Fibroblast of the conjunctiva (primary cell): ENCODE measurements around the gene CLGN.
"Not testable (repeated sequence)": the region's sequence is repeated elsewhere in the genome, so short reads cannot be mapped to it uniquely, and the experiment has no call there.

ENCODE experiments used
- DNase-seq: peaks from one replicate; pipeline ENCODE4 v3.0.0-alpha.2; 2010; ENCODE audit warnings: low read depth

CLGN gene, protein sequence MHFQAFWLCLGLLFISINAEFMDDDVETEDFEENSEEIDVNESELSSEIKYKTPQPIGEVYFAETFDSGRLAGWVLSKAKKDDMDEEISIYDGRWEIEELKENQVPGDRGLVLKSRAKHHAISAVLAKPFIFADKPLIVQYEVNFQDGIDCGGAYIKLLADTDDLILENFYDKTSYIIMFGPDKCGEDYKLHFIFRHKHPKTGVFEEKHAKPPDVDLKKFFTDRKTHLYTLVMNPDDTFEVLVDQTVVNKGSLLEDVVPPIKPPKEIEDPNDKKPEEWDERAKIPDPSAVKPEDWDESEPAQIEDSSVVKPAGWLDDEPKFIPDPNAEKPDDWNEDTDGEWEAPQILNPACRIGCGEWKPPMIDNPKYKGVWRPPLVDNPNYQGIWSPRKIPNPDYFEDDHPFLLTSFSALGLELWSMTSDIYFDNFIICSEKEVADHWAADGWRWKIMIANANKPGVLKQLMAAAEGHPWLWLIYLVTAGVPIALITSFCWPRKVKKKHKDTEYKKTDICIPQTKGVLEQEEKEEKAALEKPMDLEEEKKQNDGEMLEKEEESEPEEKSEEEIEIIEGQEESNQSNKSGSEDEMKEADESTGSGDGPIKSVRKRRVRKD

DNA sequence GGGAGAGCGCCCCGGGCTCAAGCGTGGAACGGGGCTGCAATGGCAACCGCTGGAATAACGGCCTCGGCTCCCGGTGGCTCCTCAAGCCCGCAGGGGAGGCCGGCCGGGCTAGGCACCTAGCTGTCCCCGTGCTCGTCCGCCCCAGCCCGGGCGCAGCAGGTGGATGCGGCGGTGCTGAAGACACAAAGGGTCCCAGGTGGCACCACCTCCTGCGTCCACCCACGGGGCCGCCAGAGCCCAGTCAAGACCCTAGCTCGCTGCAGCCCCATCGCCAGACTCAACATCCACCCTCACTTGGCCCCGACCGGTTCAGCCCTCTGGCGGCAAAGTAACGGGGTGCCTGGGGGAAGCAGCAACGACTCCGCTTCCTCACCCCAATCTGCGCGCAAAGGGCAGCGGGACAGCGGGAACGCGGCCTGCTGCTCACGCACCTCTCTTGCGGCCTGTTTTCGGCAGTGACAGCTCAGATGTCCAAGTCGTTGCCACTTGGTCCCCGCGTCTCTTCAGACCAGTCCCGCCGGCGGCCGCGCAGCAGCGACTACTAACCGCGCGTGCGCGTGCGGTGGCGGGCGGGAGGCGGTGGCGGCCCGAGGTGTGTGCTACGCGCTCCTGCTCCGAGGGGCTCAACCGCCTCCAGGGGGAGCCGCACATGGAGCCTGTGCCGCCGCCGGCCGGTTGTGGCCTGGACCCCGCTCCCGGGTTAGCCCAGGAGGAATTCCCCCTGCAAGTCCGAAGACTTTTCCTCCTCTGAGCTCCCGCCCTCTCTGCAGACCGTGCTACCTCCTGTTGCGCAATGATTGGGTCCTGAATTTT lies at the start of gene CLGN:
TSS of gene CLGN (minus strand) at position 543 of the 813 bp plus-strand sequence. CDS start 14,570 bp downstream, outside the sequence.
- peak; percentile 23 for DNase-seq

DNA sequence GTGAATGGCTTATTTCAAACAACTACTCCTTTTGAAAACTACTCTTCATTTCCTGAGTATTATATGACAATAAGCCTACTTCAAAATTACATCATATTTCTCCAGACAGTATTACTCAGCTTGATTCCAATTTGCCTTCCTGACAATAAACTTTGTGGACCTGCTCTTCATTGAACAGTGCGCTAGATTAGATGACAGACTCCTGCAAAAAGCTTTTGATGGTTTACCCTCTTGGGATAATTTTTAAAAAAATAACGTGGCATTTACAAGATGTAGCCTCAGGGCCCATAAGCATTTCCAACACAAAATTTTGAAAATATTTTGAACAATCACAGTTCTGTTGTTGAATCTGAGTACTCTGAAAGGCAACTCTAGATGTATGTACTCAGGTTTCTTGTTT lies 44.7 kb upstream of the CLGN start:
- no peak for DNase-seq

DNA sequence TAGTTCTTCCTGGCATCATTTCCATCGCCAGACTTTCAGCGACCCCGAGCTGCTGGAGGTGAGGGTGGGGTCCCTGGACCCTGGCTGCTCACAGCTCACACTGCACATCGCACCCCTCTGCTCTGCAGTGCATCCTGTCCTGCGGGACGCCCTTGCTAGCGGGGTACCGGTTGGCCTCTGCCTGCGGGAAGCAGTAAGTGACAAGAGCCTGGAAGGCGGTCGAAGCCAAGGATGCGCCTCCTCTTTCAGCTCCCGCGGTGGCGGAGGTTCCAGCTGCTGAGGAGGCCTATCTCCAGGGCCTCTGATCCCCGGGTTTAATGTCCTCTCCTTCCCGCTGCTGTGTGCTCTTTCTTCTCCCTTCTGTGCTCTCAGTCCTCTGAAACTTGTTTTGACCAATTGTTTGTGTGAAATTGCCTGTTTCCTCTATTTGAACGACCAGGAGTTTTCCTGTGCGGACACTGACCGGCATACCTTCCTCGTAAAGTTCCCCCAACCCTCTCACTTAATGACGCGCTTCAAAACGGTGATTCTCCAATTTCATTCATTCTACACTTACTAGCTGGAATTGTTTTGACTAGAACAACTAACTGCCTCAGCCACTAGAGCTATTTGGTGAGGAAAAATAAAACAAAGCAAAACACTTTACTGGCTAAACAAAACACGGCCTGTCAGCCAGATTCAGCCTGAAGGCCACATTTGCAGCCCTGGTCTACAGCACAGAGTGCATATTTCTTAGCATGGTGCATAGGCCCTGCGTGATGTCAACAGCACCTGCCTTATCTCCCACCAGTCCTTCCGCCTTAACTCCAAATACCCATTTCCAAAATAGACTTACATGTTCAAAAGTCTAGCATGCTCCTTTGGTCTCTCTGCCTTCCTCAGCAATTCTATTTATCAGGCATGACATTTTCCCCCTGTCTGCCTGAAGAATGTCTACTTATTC lies 42.6 kb upstream of the CLGN start:
- DNase-seq = no peak

DNA sequence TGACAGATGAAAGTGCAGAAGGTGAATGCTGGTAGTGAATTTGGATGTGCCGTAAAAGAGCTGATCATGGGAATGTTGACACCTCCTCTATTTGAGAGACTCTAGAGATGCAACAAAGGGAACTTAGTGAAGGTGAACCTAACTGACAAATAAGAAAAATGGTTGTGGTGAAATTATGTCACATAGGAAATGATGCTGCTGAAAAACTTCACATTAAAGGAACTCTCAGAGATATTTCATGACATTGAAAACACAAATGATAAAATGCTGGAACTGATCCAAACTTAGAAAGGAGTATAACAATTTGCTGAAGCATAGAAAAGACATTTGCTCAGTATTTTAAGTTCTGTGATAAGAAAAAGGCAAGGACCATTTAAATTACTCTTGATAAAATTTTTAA lies 38.7 kb upstream of the CLGN start:
- DNase-seq = no peak

DNA sequence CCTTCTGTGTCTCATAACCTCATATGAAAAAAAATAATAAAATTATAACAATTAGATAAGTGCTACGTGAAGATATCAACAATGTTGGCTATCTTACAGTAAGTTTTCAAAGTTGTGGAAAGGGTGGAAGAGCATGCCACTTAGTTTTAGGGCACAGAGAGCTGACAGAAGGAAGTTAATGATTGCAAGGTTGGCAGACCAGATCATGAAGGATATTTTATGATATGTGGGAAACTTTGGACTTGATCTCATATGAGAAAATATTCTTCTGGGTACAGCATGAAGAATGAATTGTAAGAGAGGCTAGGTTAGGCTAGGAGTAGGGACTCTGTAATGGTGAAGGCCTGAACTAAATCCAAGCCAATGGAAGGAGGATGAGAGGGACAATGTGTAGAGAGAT lies 36.2 kb upstream of the CLGN start:
- DNase-seq = no peak

DNA sequence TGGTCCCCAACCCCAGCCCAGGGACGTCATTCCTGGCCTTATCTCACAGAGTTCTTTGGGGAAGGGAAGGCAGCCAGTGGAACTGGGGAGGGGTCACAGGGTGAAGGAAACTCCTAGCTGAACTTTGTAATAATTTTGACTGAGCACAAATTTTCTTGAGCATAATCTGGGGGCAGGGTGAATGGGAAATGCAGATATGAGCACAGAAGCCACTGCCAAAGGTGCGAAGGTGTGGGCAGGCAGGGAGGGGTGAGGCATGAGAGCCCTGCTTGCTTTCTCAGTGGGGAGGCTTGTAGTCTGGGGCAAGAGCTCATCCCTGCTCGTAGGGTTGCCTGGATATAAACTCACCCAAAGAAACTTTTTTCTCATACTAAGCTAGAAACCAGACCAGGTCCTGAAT lies 35.7 kb upstream of the CLGN start:
- DNase-seq = no peak

DNA sequence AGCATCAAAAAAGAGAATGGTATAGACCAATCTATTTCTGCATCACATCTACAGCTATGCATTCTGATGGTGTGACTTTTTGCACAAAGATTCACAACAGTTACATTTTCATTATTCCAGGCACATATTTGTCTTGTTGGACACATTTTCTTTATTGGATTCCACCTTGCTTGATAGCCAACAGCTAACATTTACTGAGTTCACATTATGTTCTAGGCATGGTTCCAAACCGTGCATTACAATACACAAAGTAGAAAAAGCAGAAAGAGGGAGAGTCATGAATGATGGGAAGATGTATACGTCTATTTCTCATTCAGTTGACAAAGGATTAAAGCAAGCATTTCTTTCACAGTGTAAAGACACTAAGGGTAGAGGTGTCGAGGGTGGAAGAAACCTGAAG lies 22.9 kb upstream of the CLGN start:
- DNase-seq = no peak

DNA sequence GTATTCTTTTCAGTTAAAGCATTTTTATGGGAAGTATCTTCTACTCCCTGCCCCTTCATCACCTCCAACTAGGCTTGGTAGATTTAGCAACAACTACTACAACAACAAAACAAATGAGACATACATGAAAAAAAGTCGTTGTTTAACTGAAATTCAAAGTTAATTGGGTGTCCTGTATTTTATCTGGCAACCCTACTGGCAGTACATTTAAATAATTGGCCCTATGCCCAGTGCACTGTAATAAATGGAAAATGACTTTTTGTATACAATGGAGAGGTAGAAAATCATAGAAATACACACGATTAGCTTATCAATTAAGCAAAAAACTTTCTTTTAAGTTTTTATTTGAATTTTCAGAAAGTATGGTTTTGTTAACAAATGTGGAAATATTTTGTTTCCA lies 21.4 kb upstream of the CLGN start:
- no peak for DNase-seq

DNA sequence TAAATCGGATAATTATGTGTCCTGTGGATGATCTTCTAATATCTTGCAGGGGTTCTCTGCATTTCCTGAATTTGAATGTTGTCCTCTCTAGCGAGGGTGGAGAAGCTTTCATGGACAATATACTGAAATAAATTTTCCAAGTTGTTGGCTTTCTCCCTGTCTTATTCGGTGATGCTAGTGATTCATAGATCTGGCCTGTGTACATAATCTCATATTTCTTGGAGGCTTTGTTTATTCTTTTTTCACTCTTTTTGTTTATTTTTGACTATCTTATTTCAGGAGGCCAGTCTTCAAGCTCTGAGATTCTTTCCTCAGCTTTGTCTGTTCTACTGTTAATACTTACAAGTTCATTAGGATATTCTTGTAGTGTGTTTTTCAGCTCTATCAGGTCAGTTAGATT lies 20.7 kb upstream of the CLGN start:
- DNase-seq = no peak

DNA sequence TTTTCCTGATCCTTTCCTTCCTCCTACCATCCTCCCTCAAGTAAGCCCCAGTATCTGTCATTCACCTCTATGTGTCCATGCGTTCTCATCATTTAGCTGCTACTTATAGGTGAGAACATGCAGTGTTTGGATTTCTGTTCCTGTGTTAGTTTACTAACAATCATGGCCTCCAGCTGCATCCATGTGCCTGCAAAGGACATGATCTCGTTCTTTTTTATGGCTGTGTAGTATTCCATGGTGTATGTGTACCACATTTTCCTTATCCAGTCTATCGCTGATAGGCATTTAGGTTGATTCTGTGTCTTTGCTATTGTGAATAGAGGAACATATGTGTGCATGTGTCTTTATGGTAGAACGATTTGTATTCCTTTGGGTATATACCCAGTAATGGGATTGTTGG lies 16.9 kb upstream of the CLGN start:
- DNase-seq = not testable (repeated sequence)

DNA sequence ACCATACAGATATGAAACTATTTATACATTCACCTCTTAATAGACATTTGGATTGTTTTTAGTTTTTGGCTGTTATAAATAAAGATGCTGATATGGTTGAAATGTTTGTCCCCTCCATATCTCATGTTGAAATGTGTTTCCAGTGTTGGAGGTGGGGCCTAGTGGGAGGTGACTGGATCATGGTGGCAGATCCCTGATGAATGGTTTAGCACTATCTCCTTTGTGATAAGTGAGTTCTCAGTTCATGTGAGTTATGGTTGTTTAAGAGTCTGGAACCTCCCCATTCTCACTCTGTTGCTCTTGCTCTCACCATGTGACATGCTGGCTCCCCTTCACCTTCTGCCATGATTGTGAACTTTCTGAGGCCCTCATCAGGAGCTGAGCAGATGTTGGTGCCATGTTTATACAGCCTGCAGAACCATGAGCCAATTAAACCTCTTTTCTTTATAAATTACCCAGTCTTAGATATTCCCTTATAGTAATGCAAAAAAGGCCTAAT lies 12.2 kb upstream of the CLGN start:
- no peak for DNase-seq

DNA sequence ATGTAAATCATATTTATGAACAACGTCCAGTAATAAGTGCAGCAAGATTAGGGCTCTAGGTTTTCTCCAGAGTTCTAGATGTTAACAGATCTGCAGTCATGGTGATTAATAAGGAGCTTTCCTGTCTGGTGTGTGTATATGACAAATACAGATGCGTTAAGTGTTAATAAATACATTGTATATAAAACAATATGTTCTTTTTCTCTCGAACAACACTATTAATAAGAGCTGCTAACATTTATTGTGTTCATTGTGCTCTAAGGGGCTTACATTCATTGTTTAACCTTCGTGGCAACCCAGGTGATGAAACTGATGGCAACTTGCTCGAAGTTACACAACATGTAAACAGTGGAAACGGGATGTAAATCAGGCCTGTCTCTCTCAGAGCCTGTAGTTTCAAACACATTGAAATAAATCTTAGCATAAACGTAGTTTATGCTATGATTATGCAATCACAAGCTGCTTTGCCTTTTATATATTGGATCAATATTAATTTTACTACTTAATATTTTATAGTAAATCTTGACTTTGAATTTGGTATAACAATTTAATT lies 547 bp upstream of the CLGN start:
- peak; percentile 22 for DNase-seq

DNA sequence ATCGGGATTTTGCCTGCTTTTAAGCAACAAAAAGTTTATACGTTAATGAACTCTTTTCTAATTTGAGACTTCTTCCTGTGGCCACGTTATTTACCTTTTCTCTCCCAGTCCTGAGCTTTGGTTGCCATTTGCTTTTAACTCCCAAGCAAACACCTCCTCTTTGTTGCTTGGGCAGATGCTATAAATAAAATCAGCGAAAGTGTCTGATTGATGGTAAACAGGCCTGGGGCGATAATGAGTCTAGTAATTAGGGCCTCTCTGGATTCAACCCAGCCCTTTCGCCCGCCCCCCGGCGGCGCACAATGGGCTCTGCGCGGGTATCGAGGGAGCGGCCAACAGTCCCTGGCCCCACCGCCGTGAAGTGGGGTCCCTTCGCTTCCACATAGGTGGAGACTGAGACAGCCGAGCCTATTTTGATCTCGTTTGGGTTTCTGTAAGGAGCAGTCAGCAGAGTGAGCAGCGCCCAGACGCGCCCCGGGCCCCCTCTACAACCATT lies 790 bp downstream of the CLGN start:
- no peak for DNase-seq

DNA sequence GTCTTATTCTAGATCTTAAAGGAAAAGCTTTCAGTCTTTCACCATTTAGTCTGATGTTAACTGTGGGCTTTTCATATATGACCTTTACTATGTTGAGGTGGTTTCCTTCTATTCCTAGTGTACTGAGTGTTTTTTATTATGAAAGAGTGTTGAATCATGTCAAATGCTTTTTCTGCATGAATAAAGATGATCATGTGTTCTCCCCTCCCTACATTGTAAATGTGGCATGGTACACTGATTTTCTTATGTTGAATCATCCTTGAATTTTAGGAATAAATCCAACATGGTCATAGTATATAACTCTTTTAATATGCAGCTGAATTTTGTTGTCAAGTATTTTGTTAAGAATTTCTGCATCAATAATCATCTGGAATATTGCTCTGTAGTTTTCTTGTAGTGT lies 4.3 kb downstream of the CLGN start:
- DNase-seq = peak; percentile 6

DNA sequence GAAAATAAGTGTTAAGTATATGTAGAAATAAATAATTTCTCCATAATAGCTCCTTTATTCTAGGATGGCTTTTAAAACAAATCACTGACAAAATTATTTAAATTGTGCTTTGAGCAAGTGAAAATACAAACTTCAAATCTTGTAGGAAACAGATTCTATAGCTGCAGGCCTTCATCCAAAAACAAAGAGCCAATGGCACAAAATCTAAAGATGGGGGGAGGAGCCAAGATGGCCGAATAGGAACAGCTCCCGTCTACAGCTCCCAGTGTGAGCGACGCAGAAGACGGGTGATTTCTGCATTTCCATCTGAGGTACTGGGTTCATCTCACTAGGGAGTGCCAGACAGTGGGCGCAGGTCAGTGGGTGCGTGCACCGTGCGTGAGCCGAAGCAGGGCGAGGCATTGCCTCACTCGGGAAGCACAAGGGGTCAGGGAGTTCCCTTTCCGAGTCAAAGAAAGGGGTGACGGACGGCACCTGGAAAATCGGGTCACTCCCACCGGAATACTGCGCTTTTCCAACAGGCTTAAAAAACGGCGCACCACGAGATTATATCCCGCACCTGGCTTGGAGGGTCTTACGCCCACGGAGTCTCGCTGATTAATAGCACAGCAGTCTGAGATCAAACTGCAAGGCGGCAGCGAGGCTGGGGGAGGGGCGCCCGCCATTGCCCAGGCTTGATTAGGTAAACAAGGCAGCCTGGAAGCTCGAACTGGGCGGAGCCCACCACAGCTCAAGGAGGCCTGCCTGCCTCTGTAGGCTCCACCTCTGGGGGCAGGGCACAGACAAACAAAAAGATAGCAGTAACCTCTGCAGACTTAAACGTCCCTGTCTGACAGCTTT lies 14.1 kb downstream of the CLGN start:
- DNase-seq = not testable (repeated sequence)

DNA sequence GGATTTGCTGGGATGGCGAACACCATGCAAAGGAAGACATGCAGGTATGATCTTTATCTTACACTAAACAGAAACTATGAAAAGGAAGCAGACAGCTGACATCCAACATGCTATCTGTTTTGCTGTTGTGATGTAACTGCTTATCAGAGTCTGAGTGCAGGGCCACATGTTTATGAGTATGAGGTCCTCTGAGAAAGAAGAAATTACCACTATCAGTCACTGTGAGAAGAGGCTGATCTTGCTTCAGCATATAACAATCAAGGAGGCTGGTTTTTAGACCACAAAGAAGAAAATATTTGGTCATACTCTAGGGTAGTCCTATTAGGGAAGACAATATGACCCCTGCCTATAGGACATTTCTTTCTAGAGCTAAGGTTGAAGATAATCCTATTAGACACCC lies 18.5 kb downstream of the CLGN start:
- no peak for DNase-seq

DNA sequence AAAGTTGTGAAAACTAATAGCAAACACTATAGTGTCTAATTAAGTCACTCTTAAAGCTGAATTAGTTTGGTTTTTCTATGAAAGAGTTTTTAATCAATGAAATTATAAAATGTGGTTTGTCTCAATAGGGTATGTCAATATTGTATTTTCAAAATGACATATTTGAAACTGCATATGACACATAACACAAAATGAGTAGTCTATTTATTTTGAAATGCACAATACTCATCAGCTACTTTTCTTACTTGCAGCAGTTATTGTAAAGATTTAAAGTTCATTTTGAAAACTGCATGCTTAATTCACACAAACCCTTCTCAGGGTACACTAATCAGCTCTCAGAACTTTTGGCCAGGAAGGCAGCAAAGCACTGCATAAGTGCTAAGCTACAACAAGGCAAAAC lies 21.2 kb downstream of the CLGN start:
- no peak for DNase-seq

DNA sequence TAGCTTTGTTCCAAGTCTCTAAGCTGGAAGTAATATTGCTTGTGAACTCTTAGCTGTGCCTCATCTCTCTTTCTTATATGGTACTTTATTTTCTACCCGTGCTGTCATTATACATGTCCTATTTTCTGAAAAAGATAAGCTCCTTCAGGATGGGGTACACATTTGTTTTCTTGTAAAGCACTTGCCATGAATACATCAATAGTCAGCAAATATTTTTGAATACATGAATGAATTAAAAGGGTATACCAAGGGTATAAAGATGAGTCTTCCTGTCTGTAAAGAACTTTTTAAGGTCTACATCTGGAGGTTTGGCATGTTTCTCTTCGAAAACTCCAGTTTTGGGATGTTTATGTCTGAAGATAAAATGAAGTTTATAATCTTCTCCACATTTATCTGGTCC lies 27.3 kb downstream of the CLGN start:
- no peak for DNase-seq

DNA sequence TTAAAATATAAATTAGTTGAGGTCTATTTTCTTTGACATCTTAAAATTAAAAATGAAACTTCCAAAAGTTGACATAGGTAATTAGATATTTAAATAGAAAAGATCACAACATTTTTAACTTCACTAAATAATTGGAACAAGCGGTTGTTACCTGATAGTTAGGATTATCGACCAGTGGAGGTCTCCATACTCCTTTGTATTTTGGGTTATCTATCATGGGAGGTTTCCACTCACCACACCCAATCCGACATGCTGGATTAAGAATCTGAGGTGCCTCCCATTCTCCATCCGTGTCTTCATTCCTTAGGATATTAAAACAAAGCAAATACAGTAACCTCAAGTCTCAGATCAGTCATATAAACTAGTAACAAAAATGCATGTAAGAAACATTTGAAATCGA lies 31.8 kb downstream of the CLGN start:
- DNase-seq = no peak

DNA sequence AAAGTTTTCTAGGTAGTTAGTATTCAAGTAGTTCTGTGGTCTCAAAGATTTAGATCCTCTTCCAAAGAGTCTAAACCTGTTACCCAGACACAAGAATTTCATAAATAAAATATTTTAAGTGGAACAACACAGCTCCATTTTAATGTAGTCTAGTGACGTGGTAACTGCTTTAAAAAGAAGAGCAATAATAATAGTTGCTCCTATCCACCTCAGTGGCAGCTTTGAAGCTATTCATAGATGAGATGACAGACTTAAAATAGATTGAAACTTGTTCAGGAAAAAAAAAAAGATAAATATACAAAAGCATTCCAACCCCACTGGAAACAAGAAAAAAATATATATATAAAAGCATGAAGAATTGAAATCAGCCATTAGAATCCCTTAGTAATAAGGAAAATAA lies 39.4 kb downstream of the CLGN start:
- DNase-seq = no peak
